HL-60 (cell line): ENCODE results near the gene PRICKLE4.

Experiments used
- POLR2AphosphoS5 ChIP-seq: IDR thresholded peaks from 2 replicates; pipeline ENCODE4 v1.6.1; 2012; ENCODE audit warnings: low read depth
- TF ChIP-seq, protein P1 (sequence below): IDR thresholded peaks from one replicate; pipeline ENCODE4 v1.5.1; 2011; ENCODE audit warnings: low read length, control low read depth, inconsistent platforms; ENCODE audit not compliant: insufficient read depth
- TF ChIP-seq, protein P2 (sequence below): IDR thresholded peaks from 2 replicates; pipeline ENCODE4 v1.6.1; 2012; ENCODE audit warnings: low read depth; ENCODE audit not compliant: insufficient replicate concordance

GRCh38 chr6:41750374-41750773 is 30.2 kb upstream of the PRICKLE4 start:
- TF ChIP-seq, protein P1, sequence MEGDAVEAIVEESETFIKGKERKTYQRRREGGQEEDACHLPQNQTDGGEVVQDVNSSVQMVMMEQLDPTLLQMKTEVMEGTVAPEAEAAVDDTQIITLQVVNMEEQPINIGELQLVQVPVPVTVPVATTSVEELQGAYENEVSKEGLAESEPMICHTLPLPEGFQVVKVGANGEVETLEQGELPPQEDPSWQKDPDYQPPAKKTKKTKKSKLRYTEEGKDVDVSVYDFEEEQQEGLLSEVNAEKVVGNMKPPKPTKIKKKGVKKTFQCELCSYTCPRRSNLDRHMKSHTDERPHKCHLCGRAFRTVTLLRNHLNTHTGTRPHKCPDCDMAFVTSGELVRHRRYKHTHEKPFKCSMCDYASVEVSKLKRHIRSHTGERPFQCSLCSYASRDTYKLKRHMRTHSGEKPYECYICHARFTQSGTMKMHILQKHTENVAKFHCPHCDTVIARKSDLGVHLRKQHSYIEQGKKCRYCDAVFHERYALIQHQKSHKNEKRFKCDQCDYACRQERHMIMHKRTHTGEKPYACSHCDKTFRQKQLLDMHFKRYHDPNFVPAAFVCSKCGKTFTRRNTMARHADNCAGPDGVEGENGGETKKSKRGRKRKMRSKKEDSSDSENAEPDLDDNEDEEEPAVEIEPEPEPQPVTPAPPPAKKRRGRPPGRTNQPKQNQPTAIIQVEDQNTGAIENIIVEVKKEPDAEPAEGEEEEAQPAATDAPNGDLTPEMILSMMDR, result no peak
- TF ChIP-seq POLR2AphosphoS5, result no peak
- TF ChIP-seq, protein P2, sequence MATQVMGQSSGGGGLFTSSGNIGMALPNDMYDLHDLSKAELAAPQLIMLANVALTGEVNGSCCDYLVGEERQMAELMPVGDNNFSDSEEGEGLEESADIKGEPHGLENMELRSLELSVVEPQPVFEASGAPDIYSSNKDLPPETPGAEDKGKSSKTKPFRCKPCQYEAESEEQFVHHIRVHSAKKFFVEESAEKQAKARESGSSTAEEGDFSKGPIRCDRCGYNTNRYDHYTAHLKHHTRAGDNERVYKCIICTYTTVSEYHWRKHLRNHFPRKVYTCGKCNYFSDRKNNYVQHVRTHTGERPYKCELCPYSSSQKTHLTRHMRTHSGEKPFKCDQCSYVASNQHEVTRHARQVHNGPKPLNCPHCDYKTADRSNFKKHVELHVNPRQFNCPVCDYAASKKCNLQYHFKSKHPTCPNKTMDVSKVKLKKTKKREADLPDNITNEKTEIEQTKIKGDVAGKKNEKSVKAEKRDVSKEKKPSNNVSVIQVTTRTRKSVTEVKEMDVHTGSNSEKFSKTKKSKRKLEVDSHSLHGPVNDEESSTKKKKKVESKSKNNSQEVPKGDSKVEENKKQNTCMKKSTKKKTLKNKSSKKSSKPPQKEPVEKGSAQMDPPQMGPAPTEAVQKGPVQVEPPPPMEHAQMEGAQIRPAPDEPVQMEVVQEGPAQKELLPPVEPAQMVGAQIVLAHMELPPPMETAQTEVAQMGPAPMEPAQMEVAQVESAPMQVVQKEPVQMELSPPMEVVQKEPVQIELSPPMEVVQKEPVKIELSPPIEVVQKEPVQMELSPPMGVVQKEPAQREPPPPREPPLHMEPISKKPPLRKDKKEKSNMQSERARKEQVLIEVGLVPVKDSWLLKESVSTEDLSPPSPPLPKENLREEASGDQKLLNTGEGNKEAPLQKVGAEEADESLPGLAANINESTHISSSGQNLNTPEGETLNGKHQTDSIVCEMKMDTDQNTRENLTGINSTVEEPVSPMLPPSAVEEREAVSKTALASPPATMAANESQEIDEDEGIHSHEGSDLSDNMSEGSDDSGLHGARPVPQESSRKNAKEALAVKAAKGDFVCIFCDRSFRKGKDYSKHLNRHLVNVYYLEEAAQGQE, result no peak
